Activated CD8-positive, alpha-beta T cell treated with anti-CD3 and anti-CD28 coated beads for 36 hours (primary cell): ENCODE data around the gene POU2F2. TPM values are rescaled to one million over a fixed set of nuclear protein-coding genes. Genes with fewer than 3 reads are reported as not detected.

ENCODE experiments used
- ATAC-seq: fragments of 200-7000 bp; cut with Tn5 transposase; one replicate; pipeline ENCODE4 v1.10.0; 2021; ENCODE audit warnings: mild to moderate bottlenecking, moderate library complexity
- CTCF ChIA-PET: fragments of 350-600 bp; sonication (Branson Sonifier 250); formaldehyde crosslinking; loops from one replicate; lab custom pipeline; 2021; ENCODE audit warnings: antibody characterized with exemption; lab: Charles Lee
- POLR2A ChIA-PET: fragments of 350-600 bp; sonication (Branson Sonifier 250); formaldehyde crosslinking; loops from one replicate; lab custom pipeline; 2021; ENCODE audit warnings: antibody characterized with exemption; lab: Charles Lee
- DNase-seq: peaks from one replicate; pipeline ENCODE4 v3.0.0-alpha.2; 2020
- H3K27ac Mint-ChIP-seq: one replicate; pipeline ENCODE4 v1.8.0; 2021; ENCODE audit warnings: mild to moderate bottlenecking, mixed read lengths
- H3K27me3 Mint-ChIP-seq: one replicate; pipeline ENCODE4 v1.8.0; 2021; ENCODE audit warnings: mixed read lengths
- H3K36me3 Mint-ChIP-seq: one replicate; pipeline ENCODE4 v1.8.0; 2021; ENCODE audit warnings: low read depth, mixed read lengths
- H3K4me1 Mint-ChIP-seq: one replicate; pipeline ENCODE4 v1.8.0; 2021; ENCODE audit warnings: low read depth, mixed read lengths
- H3K4me3 Mint-ChIP-seq: one replicate; pipeline ENCODE4 v1.8.0; 2021; ENCODE audit warnings: mild to moderate bottlenecking, moderate library complexity, mixed read lengths
- H3K9me3 Mint-ChIP-seq: one replicate; pipeline ENCODE4 v1.8.0; 2021; ENCODE audit warnings: mixed read lengths
- intact Hi-C: fragments of 100-400 bp; cut with micrococcal nuclease; formaldehyde crosslinking; loops from one replicate; pipeline ENCODE4 v1.10.0; 2022
- total RNA-seq, 2 experiments: library from RNA; stranded (reverse); gene quantifications; one replicate each; pipeline ENCODE4 v1.2.3, GENCODE V29; 2021
- TF ChIP-seq, protein P1 (sequence below): fragments of 200-600 bp; IDR thresholded peaks from one replicate; pipeline ENCODE4 v1.8.0; 2022; ENCODE audit warnings: antibody characterized with exemption, mild to moderate bottlenecking

POU2F2 gene
- total RNA-seq, 2 experiments from 2014 or later = 37.7 to 40.7 TPM

DNA sequence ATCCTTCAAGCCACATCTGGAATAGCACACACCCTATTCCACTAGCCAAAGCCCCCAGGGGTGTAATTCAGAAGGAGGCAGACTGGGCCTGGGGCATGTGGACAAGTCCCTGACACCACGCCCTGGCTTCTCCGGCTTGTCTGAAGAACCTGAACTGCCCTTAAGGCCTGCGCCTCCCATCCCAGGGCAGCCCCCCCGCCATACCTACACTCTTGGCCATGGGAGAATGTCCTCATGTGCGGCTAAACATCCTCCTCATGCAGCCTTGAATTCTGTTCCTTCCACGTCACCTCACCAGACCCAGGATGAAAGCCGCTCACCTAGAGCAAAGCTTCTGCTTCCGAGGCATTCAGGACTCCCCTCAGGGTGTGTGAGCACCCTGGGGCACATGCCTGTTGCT lies 24.3 kb upstream of the POU2F2 start:
- Mint-ChIP-seq H3K9me3 (no peaks in the 10 kb centered on the region), H3K27me3 (no peaks in the 10 kb centered on the region), H3K27ac (no peak overlapping the region), H3K36me3 (no peaks in the 10 kb centered on the region), H3K4me3 (no peak overlapping the region), H3K4me1 (peaks cover 16% of the 10 kb centered on the region)
- POLR2A ChIA-PET = no interaction called here
- TF ChIP-seq, protein P1, sequence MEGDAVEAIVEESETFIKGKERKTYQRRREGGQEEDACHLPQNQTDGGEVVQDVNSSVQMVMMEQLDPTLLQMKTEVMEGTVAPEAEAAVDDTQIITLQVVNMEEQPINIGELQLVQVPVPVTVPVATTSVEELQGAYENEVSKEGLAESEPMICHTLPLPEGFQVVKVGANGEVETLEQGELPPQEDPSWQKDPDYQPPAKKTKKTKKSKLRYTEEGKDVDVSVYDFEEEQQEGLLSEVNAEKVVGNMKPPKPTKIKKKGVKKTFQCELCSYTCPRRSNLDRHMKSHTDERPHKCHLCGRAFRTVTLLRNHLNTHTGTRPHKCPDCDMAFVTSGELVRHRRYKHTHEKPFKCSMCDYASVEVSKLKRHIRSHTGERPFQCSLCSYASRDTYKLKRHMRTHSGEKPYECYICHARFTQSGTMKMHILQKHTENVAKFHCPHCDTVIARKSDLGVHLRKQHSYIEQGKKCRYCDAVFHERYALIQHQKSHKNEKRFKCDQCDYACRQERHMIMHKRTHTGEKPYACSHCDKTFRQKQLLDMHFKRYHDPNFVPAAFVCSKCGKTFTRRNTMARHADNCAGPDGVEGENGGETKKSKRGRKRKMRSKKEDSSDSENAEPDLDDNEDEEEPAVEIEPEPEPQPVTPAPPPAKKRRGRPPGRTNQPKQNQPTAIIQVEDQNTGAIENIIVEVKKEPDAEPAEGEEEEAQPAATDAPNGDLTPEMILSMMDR = no peak
- intact Hi-C loops = no loop called here
- DNase-seq = no peak
- CTCF ChIA-PET = no interaction called here
- ATAC-seq = no peak

DNA sequence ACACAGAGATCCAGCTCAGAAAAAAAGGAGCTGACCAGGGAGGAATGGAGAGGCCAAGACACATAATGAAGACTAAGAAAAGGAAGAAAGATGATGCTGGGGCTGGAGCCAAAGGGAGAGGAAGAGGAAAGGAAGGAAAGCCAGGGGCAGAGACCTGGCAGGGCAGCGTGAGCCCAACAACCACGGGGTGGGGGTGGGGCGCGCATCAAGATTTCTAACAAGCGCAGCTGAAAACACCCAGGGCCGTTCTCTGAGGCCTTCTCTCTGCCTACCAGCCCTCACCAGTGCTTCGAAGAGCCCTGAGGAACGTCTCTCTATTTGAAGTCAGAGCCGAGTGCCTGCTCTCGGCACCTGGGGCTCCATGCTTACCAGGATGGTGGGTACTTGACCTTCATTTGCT lies 23.6 kb upstream of the POU2F2 start:
- TF ChIP-seq, protein P1 = no peak
- no peak overlapping the region for H3K27ac Mint-ChIP-seq
- no peak for ATAC-seq
- H3K36me3 Mint-ChIP-seq = no peaks in the 10 kb centered on the region
- no peak for DNase-seq
- H3K4me1 Mint-ChIP-seq = peaks cover 16% of the 10 kb centered on the region
- no peaks in the 10 kb centered on the region for H3K27me3 Mint-ChIP-seq
- POLR2A ChIA-PET = interaction anchor here (1.1 kb wide), 1 partner anchor 43 kb away, joined by 3 read pairs; no protein-coding TSS in a partner anchor
- no peak overlapping the region for H3K4me3 Mint-ChIP-seq
- intact Hi-C loops = no loop called here
- CTCF ChIA-PET = interaction anchor here (1.2 to 1.4 kb wide), 2 partner anchors 29 to 47 kb away, joined by 3 to 5 read pairs; no protein-coding TSS in a partner anchor
- H3K9me3 Mint-ChIP-seq = no peaks in the 10 kb centered on the region

DNA sequence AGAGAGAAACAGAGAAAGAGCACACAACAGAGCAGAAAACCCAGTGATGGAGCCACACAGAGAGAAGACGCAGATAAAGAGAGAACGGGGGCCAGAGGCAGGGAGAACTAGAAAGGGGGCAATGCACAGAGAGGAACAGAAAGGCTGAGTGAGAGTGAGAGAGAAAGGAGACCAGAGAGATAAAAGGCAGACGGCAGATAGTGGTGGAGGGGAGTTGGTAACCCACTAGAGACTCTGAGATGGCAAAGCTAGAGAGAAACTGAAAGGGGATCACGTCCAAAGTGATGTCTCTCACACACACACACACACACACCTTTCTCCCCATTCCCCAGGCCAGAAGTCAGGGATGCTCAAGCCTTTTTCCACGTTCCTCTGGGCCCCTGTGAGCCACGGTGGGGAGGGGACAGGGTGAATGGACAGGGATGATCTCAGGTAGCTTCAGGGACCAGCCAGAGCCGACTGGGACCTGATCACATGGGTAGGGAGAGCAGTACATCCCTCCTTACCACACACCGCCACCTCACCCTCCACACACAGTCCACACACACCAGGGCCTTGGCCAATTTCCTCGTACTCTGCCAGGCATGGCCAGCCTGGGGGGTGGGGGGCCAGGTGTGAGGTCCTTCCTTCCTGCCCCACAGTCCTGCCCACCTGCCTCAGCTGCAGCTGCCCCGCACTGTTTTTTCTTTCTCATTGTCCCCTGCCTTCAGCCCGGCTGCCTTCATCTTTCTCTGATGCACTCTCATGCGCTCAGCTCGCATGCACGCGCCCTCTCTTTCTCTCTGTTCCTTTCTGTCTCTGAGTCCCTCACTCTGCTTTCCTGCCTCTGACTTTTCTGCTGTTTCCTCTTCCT lies 22.5 kb upstream of the POU2F2 start:
- TF ChIP-seq, protein P1 = no peak
- CTCF ChIA-PET = interaction anchor here (0.8 to 1.4 kb wide), 4 partner anchors 21 to 46 kb away, joined by 3 to 5 read pairs (median 3); no protein-coding TSS in a partner anchor
- H3K27me3 Mint-ChIP-seq = no peaks in the 10 kb centered on the region
- no peaks in the 10 kb centered on the region for H3K36me3 Mint-ChIP-seq
- DNase-seq = peak; percentile 25
- POLR2A ChIA-PET = interaction anchor here (0.7 to 1.1 kb wide), 2 partner anchors 19 to 42 kb away, joined by 3 to 4 read pairs; no protein-coding TSS in a partner anchor
- peak; percentile 74 for ATAC-seq
- H3K27ac Mint-ChIP-seq = peak overlapping the region; percentile 42
- H3K9me3 Mint-ChIP-seq = no peaks in the 10 kb centered on the region
- H3K4me3 Mint-ChIP-seq = peak overlapping the region; percentile 14
- intact Hi-C loops = no loop called here
- H3K4me1 Mint-ChIP-seq = peaks cover 16% of the 10 kb centered on the region

DNA sequence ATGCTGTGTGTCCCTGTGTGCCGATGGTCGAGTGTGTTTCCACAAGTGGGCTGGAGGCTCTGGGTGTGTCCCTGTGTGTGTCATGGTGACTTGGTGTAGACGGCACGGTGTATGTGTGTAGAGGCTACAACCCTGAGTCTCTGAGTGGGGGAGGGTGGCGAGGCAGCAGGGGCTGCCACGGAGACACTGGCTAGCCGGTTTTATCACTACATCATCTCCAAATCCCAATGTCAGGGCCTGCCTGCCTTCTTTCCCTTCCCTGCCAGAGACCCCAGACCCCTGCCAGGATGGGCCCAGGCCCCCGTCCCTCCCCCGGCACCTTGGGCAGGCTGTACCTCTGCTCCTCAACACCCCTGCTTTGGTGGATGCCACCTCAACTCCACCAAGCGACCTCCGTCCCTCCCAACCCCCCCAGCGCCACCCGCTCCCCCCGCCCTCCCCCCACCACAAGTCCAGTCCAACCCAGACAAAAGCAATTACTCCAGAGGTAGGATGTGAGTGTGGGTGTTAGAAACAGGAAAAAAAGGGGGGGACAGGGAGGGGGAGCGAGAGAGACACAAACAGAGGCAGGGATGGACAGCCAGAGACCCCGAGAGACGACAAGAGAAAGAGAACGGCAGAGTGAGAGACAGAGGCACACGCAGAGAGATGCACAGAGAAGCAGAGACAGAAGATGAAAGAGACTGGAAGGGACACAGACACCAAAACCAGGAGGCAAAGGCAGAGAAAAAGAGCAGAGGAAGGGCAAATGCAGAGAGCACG lies 21.6 kb upstream of the POU2F2 start:
- ChIA-PET CTCF (interaction anchor here (0.8 to 1.9 kb wide), 3 partner anchors 21 to 45 kb away, joined by 3 to 5 read pairs (median 5); no protein-coding TSS in a partner anchor), POLR2A (no interaction called here)
- Mint-ChIP-seq H3K9me3 (no peaks in the 10 kb centered on the region), H3K27me3 (peaks cover 2% of the 10 kb centered on the region), H3K4me3 (no peak overlapping the region), H3K36me3 (no peaks in the 10 kb centered on the region), H3K27ac (no peak overlapping the region), H3K4me1 (peaks cover 23% of the 10 kb centered on the region)
- intact Hi-C loops = no loop called here
- DNase-seq (no peak), ATAC-seq (no peak)
- TF ChIP-seq, protein P1 = no peak
